Activated CD4-positive, alpha-beta T cell treated with anti-CD3 and anti-CD28 coated beads for 36 hours (primary cell): ENCODE data around the gene SLC66A3. TPM values are rescaled to one million over a fixed set of nuclear protein-coding genes. Genes with fewer than 3 reads are reported as not detected.

Source experiments
- ATAC-seq: fragments of 200-7000 bp; cut with Tn5 transposase; one replicate; pipeline ENCODE4 v1.10.0; 2021; ENCODE audit warnings: mild to moderate bottlenecking, moderate library complexity
- CTCF ChIA-PET: fragments of 350-600 bp; sonication (Branson Sonifier 250); formaldehyde crosslinking; loops from one replicate; lab custom pipeline; 2021; ENCODE audit warnings: antibody characterized with exemption; lab: Charles Lee
- POLR2A ChIA-PET: fragments of 350-600 bp; sonication (Branson Sonifier 250); formaldehyde crosslinking; loops from one replicate; lab custom pipeline; 2021; ENCODE audit warnings: antibody characterized with exemption, inconsistent platforms; lab: Charles Lee
- DNase-seq: peaks from one replicate; pipeline ENCODE4 v3.0.0-alpha.2; 2020
- H3K27ac Mint-ChIP-seq: one replicate; pipeline ENCODE4 v1.8.0; 2021; ENCODE audit warnings: mixed read lengths
- H3K27me3 Mint-ChIP-seq: one replicate; pipeline ENCODE4 v1.8.0; 2021; ENCODE audit warnings: mixed read lengths
- H3K36me3 Mint-ChIP-seq: one replicate; pipeline ENCODE4 v1.8.0; 2021; ENCODE audit warnings: low read depth, mixed read lengths
- H3K4me1 Mint-ChIP-seq: one replicate; pipeline ENCODE4 v1.8.0; 2021; ENCODE audit warnings: mixed read lengths
- H3K4me3 Mint-ChIP-seq: one replicate; pipeline ENCODE4 v1.8.0; 2021; ENCODE audit warnings: mild to moderate bottlenecking, moderate library complexity, mixed read lengths
- H3K9me3 Mint-ChIP-seq: one replicate; pipeline ENCODE4 v1.8.0; 2021; ENCODE audit warnings: low read depth, mixed read lengths
- intact Hi-C, 2 experiments: fragments of 100-400 bp; cut with DNase I in 1 of 2; cut with micrococcal nuclease in 1 of 2; formaldehyde crosslinking; loops; one replicate each; pipeline versions ENCODE4 v1.14.2 to v1.15.1; 2022 to 2024; cut with DNase I, micrococcal nuclease
- total RNA-seq, 2 experiments: library from RNA; stranded (reverse); gene quantifications; one replicate each; pipeline ENCODE4 v1.2.3, GENCODE V29; 2021

SLC66A3 gene
- 1 to 10 TPM; 8.2 to 9.8 TPM for total RNA-seq

- Mint-ChIP-seq H3K27me3 (no peaks in the 10 kb centered on the region), H3K9me3 (no peaks in the 10 kb centered on the region), H3K27ac (peak within 1 kb of the TSS; percentile 83), H3K36me3 (no peaks in the 10 kb centered on the region), H3K4me1 (peaks cover 18% of the 10 kb centered on the region), H3K4me3 (peak within 1 kb of the TSS; percentile 73)
- ATAC-seq (peak; percentile 84), DNase-seq (no peak)
- ChIA-PET POLR2A (interaction anchor here (0.7 to 1.4 kb wide), 3 partner anchors 23 to 26 kb away, joined by 3 to 4 read pairs (median 3); a partner anchor contains a TSS), CTCF (interaction anchor here (0.6 to 3.4 kb wide), 5 partner anchors 23 to 427 kb away, joined by 3 to 16 read pairs (median 4); a partner anchor contains a TSS)
- intact Hi-C loops = loop anchor here (1.0 to 10.0 kb wide), 13 partner anchors 23 to 1035 kb away; partner anchors contain the start of genes PDIA6 (in 2 of the 2), HPCAL1 (in 1 of the 2), LPIN1 (in 1 of the 2) and ODC1 (in 1 of the 2)
These were observed at the start of gene SLC66A3 for GRCh38 chr2:11155381-11156035. Gene SLC66A3, plus strand, starts transcription at chr2:11155467. Its CDS starts 80 bp downstream, at chr2:11155547.

GRCh38 chr2:11109002-11109401, 46.3 kb upstream of the SLC66A3 start:
- no peaks in the 10 kb centered on the region for H3K27me3 Mint-ChIP-seq
- no peaks in the 10 kb centered on the region for H3K9me3 Mint-ChIP-seq
- ChIA-PET CTCF (no interaction called here), POLR2A (no interaction called here)
- no peak for ATAC-seq
- H3K4me1 Mint-ChIP-seq = peaks cover 19% of the 10 kb centered on the region
- DNase-seq = no peak
- intact Hi-C loops = no loop called here
- no peak overlapping the region for H3K27ac Mint-ChIP-seq
- no peaks in the 10 kb centered on the region for H3K36me3 Mint-ChIP-seq
- no peak overlapping the region for H3K4me3 Mint-ChIP-seq

- no peaks in the 10 kb centered on the region for H3K36me3 Mint-ChIP-seq
- intact Hi-C loops = no loop called here
- H3K4me1 Mint-ChIP-seq = no peaks in the 10 kb centered on the region
- DNase-seq (no peak), ATAC-seq (no peak)
- no peaks in the 10 kb centered on the region for H3K27me3 Mint-ChIP-seq
- H3K27ac Mint-ChIP-seq = no peak overlapping the region
- no peak overlapping the region for H3K4me3 Mint-ChIP-seq
- H3K9me3 Mint-ChIP-seq = no peaks in the 10 kb centered on the region
- ChIA-PET POLR2A (no interaction called here), CTCF (no interaction called here)
These were observed 42.3 kb upstream of the SLC66A3 start for GRCh38 chr2:11112870-11113428.

GRCh38 chr2:11117776-11118175, 37.5 kb upstream of the SLC66A3 start:
- no peak for ATAC-seq
- Mint-ChIP-seq H3K27ac (no peak overlapping the region), H3K9me3 (no peaks in the 10 kb centered on the region), H3K27me3 (no peaks in the 10 kb centered on the region), H3K36me3 (no peaks in the 10 kb centered on the region), H3K4me3 (no peak overlapping the region), H3K4me1 (peaks cover 2% of the 10 kb centered on the region)
- ChIA-PET POLR2A (no interaction called here), CTCF (interaction anchor here (0.6 kb wide), 1 partner anchor 72 kb away, joined by 3 read pairs; no protein-coding TSS in a partner anchor)
- intact Hi-C loops = no loop called here
- no peak for DNase-seq

GRCh38 chr2:11118761-11119160, 36.5 kb upstream of the SLC66A3 start:
- CTCF ChIA-PET = interaction anchor here (0.6 to 8.0 kb wide), 2 partner anchors 14 to 284 kb away, joined by 3 to 129 read pairs; no protein-coding TSS in a partner anchor
- H3K4me1 Mint-ChIP-seq = peaks cover 2% of the 10 kb centered on the region
- intact Hi-C loops = no loop called here
- no peaks in the 10 kb centered on the region for H3K36me3 Mint-ChIP-seq
- no peak for DNase-seq
- no peak for ATAC-seq
- H3K9me3 Mint-ChIP-seq = no peaks in the 10 kb centered on the region
- H3K27ac Mint-ChIP-seq = no peak overlapping the region
- no peak overlapping the region for H3K4me3 Mint-ChIP-seq
- H3K27me3 Mint-ChIP-seq = no peaks in the 10 kb centered on the region
- POLR2A ChIA-PET = no interaction called here

- Mint-ChIP-seq H3K27me3 (no peaks in the 10 kb centered on the region), H3K27ac (no peak overlapping the region), H3K4me3 (no peak overlapping the region), H3K36me3 (no peaks in the 10 kb centered on the region), H3K4me1 (peaks cover 2% of the 10 kb centered on the region), H3K9me3 (no peaks in the 10 kb centered on the region)
- peak; percentile 27 for ATAC-seq
- ChIA-PET POLR2A (no interaction called here), CTCF (interaction anchor here (0.7 to 8.0 kb wide), 3 partner anchors 19 to 287 kb away, joined by 3 to 129 read pairs (median 3); no protein-coding TSS in a partner anchor)
- DNase-seq = no peak
- intact Hi-C loops = loop anchor here in 1 of 2 experiments (5.0 kb wide), 1 partner anchor 49 kb away; no protein-coding TSS in a partner anchor
These were observed 34.0 kb upstream of the SLC66A3 start for GRCh38 chr2:11121099-11121822.

GRCh38 chr2:11121823-11122155, 33.5 kb upstream of the SLC66A3 start:
- ChIA-PET CTCF (interaction anchor here (0.7 to 8.0 kb wide), 4 partner anchors 8 to 287 kb away, joined by 3 to 129 read pairs (median 11); a partner anchor contains a TSS), POLR2A (no interaction called here)
- intact Hi-C loops = loop anchor here in 1 of 2 experiments (5.0 kb wide), 1 partner anchor 49 kb away; no protein-coding TSS in a partner anchor

GRCh38 chr2:11122380-11122779, 32.9 kb upstream of the SLC66A3 start:
- ChIA-PET CTCF (interaction anchor here (0.7 to 8.0 kb wide), 3 partner anchors 8 to 288 kb away, joined by 3 to 129 read pairs (median 19); a partner anchor contains a TSS), POLR2A (no interaction called here)
- intact Hi-C loops = loop anchor here in 1 of 2 experiments (5.0 kb wide), 1 partner anchor 50 kb away; no protein-coding TSS in a partner anchor
- ATAC-seq (no peak), DNase-seq (no peak)
- Mint-ChIP-seq H3K36me3 (no peaks in the 10 kb centered on the region), H3K27me3 (no peaks in the 10 kb centered on the region), H3K9me3 (no peaks in the 10 kb centered on the region), H3K4me3 (no peak overlapping the region), H3K27ac (no peak overlapping the region), H3K4me1 (peaks cover 2% of the 10 kb centered on the region)

More at GRCh38 chr2:11121823-11122155, 33.5 kb upstream of the SLC66A3 start:
- Mint-ChIP-seq H3K36me3 (no peaks in the 10 kb centered on the region), H3K9me3 (no peaks in the 10 kb centered on the region), H3K27ac (no peak overlapping the region), H3K27me3 (no peaks in the 10 kb centered on the region), H3K4me3 (no peak overlapping the region), H3K4me1 (peaks cover 2% of the 10 kb centered on the region)
- no peak for DNase-seq
- no peak for ATAC-seq

GRCh38 chr2:11123001-11123809, 32.1 kb upstream of the SLC66A3 start:
- no peaks in the 10 kb centered on the region for H3K27me3 Mint-ChIP-seq
- ATAC-seq = no peak
- ChIA-PET CTCF (interaction anchor here (0.6 to 8.0 kb wide), 8 partner anchors 9 to 342 kb away, joined by 3 to 129 read pairs (median 3); a partner anchor contains a TSS), POLR2A (no interaction called here)
- DNase-seq = no peak
- intact Hi-C loops = loop anchor here in 1 of 2 experiments (5.0 kb wide), 1 partner anchor 51 kb away; no protein-coding TSS in a partner anchor
- peaks cover 2% of the 10 kb centered on the region for H3K4me1 Mint-ChIP-seq
- H3K4me3 Mint-ChIP-seq = no peak overlapping the region
- no peaks in the 10 kb centered on the region for H3K9me3 Mint-ChIP-seq
- no peaks in the 10 kb centered on the region for H3K36me3 Mint-ChIP-seq
- no peak overlapping the region for H3K27ac Mint-ChIP-seq

GRCh38 chr2:11123856-11124759, 31.2 kb upstream of the SLC66A3 start:
- H3K36me3 Mint-ChIP-seq = no peaks in the 10 kb centered on the region
- H3K4me3 Mint-ChIP-seq = no peak overlapping the region
- CTCF ChIA-PET = interaction anchor here (0.5 to 8.0 kb wide), 27 partner anchors 8 to 626 kb away, joined by 3 to 129 read pairs (median 4); partner anchors contain the start of gene SLC66A3
- intact Hi-C loops = loop anchor here (1.0 to 5.0 kb wide), 4 partner anchors 51 to 292 kb away; no protein-coding TSS in a partner anchor
- H3K27ac Mint-ChIP-seq = no peak overlapping the region
- POLR2A ChIA-PET = no interaction called here
- ATAC-seq = peak; percentile 89
- H3K9me3 Mint-ChIP-seq = no peaks in the 10 kb centered on the region
- peak; percentile 88 for DNase-seq
- H3K4me1 Mint-ChIP-seq = peaks cover 2% of the 10 kb centered on the region
- H3K27me3 Mint-ChIP-seq = no peaks in the 10 kb centered on the region
